Measurements from ENCODE around the gene MRPL54.

MRPL54 gene

GRCh38 chr19:3775374-3775711 is 12.9 kb downstream of the MRPL54 start:
- Histone ChIP-seq H2BK15ac (replicated peaks; ENCODE audit: low read depth) (no peak overlapping the region), H3K9ac (ENCODE audit: low read length) (no peak overlapping the region), H3K27ac (ENCODE audit: low read depth, low read length) (no peak overlapping the region), H4K8ac (ENCODE audit: low read depth, low read length) (no peak overlapping the region), H3K4me3 (ENCODE audit: low read length) (no peak overlapping the region), H3K23ac (ENCODE audit: low read length) (no peak overlapping the region), H3K18ac (ENCODE audit: low read length) (no peak overlapping the region), H3K36me3 (ENCODE audit: control insufficient read depth, insufficient read depth, low read length) (no peaks in the 10 kb centered on the region), H3K27me3 (ENCODE audit: insufficient read depth, low read length, poor library complexity) (no peaks in the 10 kb centered on the region), H3K4me1 (ENCODE audit: control insufficient read depth, low read depth, low read length) (no peaks in the 10 kb centered on the region), H2BK5ac (ENCODE audit: low read length) (no peak overlapping the region), H3K4ac (ENCODE audit: low read depth, low read length) (no peak overlapping the region), H4K5ac (ENCODE audit: low read length) (no peak overlapping the region), H3K56ac (ENCODE audit: low read length) (no peak overlapping the region), H2AK5ac (ENCODE audit: low read length) (no peak overlapping the region), H3K79me2 (ENCODE audit: control insufficient read depth, insufficient read depth, low read length) (no peaks in the 10 kb centered on the region), H3K4me2 (ENCODE audit: low read length) (no peak overlapping the region), H3K79me1 (ENCODE audit: low read length) (no peaks in the 10 kb centered on the region), H2BK120ac (ENCODE audit: low read depth, low read length) (no peak overlapping the region)
- DNase-seq: no peak
- WGBS (ENCODE audit: extremely low coverage, insufficient coverage, low lambda C conversion rate): no CpG with 5 or more reads among the region's 2 CpGs

GRCh38 chr19:3775831-3776230 is 13.3 kb downstream of the MRPL54 start:
- Histone ChIP-seq H3K79me2 (ENCODE audit: control insufficient read depth, insufficient read depth, low read length) (no peaks in the 10 kb centered on the region), H3K27me3 (ENCODE audit: insufficient read depth, low read length, poor library complexity) (no peaks in the 10 kb centered on the region), H3K56ac (ENCODE audit: low read length) (no peak overlapping the region), H2BK5ac (ENCODE audit: low read length) (no peak overlapping the region), H3K4me3 (ENCODE audit: low read length) (no peak overlapping the region), H3K4ac (ENCODE audit: low read depth, low read length) (no peak overlapping the region), H4K5ac (ENCODE audit: low read length) (no peak overlapping the region), H4K8ac (ENCODE audit: low read depth, low read length) (no peak overlapping the region), H3K27ac (ENCODE audit: low read depth, low read length) (no peak overlapping the region), H2BK15ac (replicated peaks; ENCODE audit: low read depth) (no peak overlapping the region), H3K4me2 (ENCODE audit: low read length) (no peak overlapping the region), H2AK5ac (ENCODE audit: low read length) (no peak overlapping the region), H3K4me1 (ENCODE audit: control insufficient read depth, low read depth, low read length) (no peaks in the 10 kb centered on the region), H3K36me3 (ENCODE audit: control insufficient read depth, insufficient read depth, low read length) (no peaks in the 10 kb centered on the region), H3K9ac (ENCODE audit: low read length) (no peak overlapping the region), H3K79me1 (ENCODE audit: low read length) (no peaks in the 10 kb centered on the region), H2BK120ac (ENCODE audit: low read depth, low read length) (no peak overlapping the region), H3K18ac (ENCODE audit: low read length) (no peak overlapping the region), H3K23ac (ENCODE audit: low read length) (no peak overlapping the region)
- DNase-seq: no peak
- no CpG with 5 or more reads among the region's 5 CpGs for WGBS (ENCODE audit: extremely low coverage, insufficient coverage, low lambda C conversion rate)

- Histone ChIP-seq H4K5ac (ENCODE audit: low read length) (no peak overlapping the region), H3K27ac (ENCODE audit: low read depth, low read length) (no peak overlapping the region), H3K9ac (ENCODE audit: low read length) (no peak overlapping the region), H3K79me2 (ENCODE audit: control insufficient read depth, insufficient read depth, low read length) (no peaks in the 10 kb centered on the region), H2BK120ac (ENCODE audit: low read depth, low read length) (no peak overlapping the region), H3K4ac (ENCODE audit: low read depth, low read length) (no peak overlapping the region), H3K4me1 (ENCODE audit: control insufficient read depth, low read depth, low read length) (no peaks in the 10 kb centered on the region), H2BK15ac (replicated peaks; ENCODE audit: low read depth) (no peak overlapping the region), H4K8ac (ENCODE audit: low read depth, low read length) (no peak overlapping the region), H2BK5ac (ENCODE audit: low read length) (no peak overlapping the region), H2AK5ac (ENCODE audit: low read length) (no peak overlapping the region), H3K56ac (ENCODE audit: low read length) (no peak overlapping the region), H3K79me1 (ENCODE audit: low read length) (no peaks in the 10 kb centered on the region), H3K23ac (ENCODE audit: low read length) (no peak overlapping the region), H3K4me2 (ENCODE audit: low read length) (no peak overlapping the region), H3K4me3 (ENCODE audit: low read length) (no peak overlapping the region), H3K27me3 (ENCODE audit: insufficient read depth, low read length, poor library complexity) (no peaks in the 10 kb centered on the region), H3K18ac (ENCODE audit: low read length) (no peak overlapping the region), H3K36me3 (ENCODE audit: control insufficient read depth, insufficient read depth, low read length) (no peaks in the 10 kb centered on the region)
- no peak for DNase-seq
- no CpG with 5 or more reads among the region's 1 CpG for WGBS (ENCODE audit: extremely low coverage, insufficient coverage, low lambda C conversion rate)
Observed at GRCh38 chr19:3776479-3777040, 14.1 kb downstream of the MRPL54 start.

- no peak overlapping the region for H3K18ac ChIP-seq (ENCODE audit: low read length)
- H2BK120ac ChIP-seq (ENCODE audit: low read depth, low read length): no peak overlapping the region
- H4K5ac ChIP-seq (ENCODE audit: low read length): no peak overlapping the region
- no peak overlapping the region for H3K56ac ChIP-seq (ENCODE audit: low read length)
- no CpG with 5 or more reads among the region's 37 CpGs for WGBS (ENCODE audit: extremely low coverage, insufficient coverage, low lambda C conversion rate)
- H3K4ac ChIP-seq (ENCODE audit: low read depth, low read length): no peak overlapping the region
- no peaks in the 10 kb centered on the region for H3K4me1 ChIP-seq (ENCODE audit: control insufficient read depth, low read depth, low read length)
- H3K79me1 ChIP-seq (ENCODE audit: low read length): no peaks in the 10 kb centered on the region
- no peak overlapping the region for H3K9ac ChIP-seq (ENCODE audit: low read length)
- no peak overlapping the region for H3K4me3 ChIP-seq (ENCODE audit: low read length)
- H3K79me2 ChIP-seq (ENCODE audit: control insufficient read depth, insufficient read depth, low read length): no peaks in the 10 kb centered on the region
- no peak overlapping the region for H3K4me2 ChIP-seq (ENCODE audit: low read length)
- DNase-seq: no peak
- no peaks in the 10 kb centered on the region for H3K27me3 ChIP-seq (ENCODE audit: insufficient read depth, low read length, poor library complexity)
- H3K36me3 ChIP-seq (ENCODE audit: control insufficient read depth, insufficient read depth, low read length): no peaks in the 10 kb centered on the region
- H2AK5ac ChIP-seq (ENCODE audit: low read length): no peak overlapping the region
- H3K27ac ChIP-seq (ENCODE audit: low read depth, low read length): no peak overlapping the region
- H3K23ac ChIP-seq (ENCODE audit: low read length): no peak overlapping the region
- no peak overlapping the region for H2BK15ac ChIP-seq (replicated peaks; ENCODE audit: low read depth)
- no peak overlapping the region for H2BK5ac ChIP-seq (ENCODE audit: low read length)
- no peak overlapping the region for H4K8ac ChIP-seq (ENCODE audit: low read depth, low read length)
Observed at GRCh38 chr19:3778104-3778867, 15.8 kb downstream of the MRPL54 start.

- no peaks in the 10 kb centered on the region for H3K27me3 ChIP-seq (ENCODE audit: insufficient read depth, low read length, poor library complexity)
- no peak overlapping the region for H2BK15ac ChIP-seq (replicated peaks; ENCODE audit: low read depth)
- no peak overlapping the region for H2BK5ac ChIP-seq (ENCODE audit: low read length)
- no peaks in the 10 kb centered on the region for H3K79me2 ChIP-seq (ENCODE audit: control insufficient read depth, insufficient read depth, low read length)
- H2BK120ac ChIP-seq (ENCODE audit: low read depth, low read length): no peak overlapping the region
- H4K8ac ChIP-seq (ENCODE audit: low read depth, low read length): no peak overlapping the region
- no peak for DNase-seq
- no peak overlapping the region for H3K4me2 ChIP-seq (ENCODE audit: low read length)
- H3K4ac ChIP-seq (ENCODE audit: low read depth, low read length): no peak overlapping the region
- H3K4me1 ChIP-seq (ENCODE audit: control insufficient read depth, low read depth, low read length): no peaks in the 10 kb centered on the region
- no peak overlapping the region for H2AK5ac ChIP-seq (ENCODE audit: low read length)
- H3K79me1 ChIP-seq (ENCODE audit: low read length): no peaks in the 10 kb centered on the region
- no peak overlapping the region for H3K9ac ChIP-seq (ENCODE audit: low read length)
- H3K18ac ChIP-seq (ENCODE audit: low read length): no peak overlapping the region
- H3K56ac ChIP-seq (ENCODE audit: low read length): no peak overlapping the region
- H3K23ac ChIP-seq (ENCODE audit: low read length): no peak overlapping the region
- no peak overlapping the region for H3K4me3 ChIP-seq (ENCODE audit: low read length)
- H3K36me3 ChIP-seq (ENCODE audit: control insufficient read depth, insufficient read depth, low read length): no peaks in the 10 kb centered on the region
- H3K27ac ChIP-seq (ENCODE audit: low read depth, low read length): no peak overlapping the region
- no CpG with 5 or more reads among the region's 44 CpGs for WGBS (ENCODE audit: extremely low coverage, insufficient coverage, low lambda C conversion rate)
- no peak overlapping the region for H4K5ac ChIP-seq (ENCODE audit: low read length)
Observed at GRCh38 chr19:3778899-3779723, 16.6 kb downstream of the MRPL54 start.
